K562 (cell line): ENCODE measurements around the gene JPT2. TPM values are rescaled to one million over a fixed set of nuclear protein-coding genes. Genes with fewer than 3 reads are reported as not detected.

Experiments
- ASH1L ChIP-seq: fragments of 450-650 bp; IDR thresholded peaks from 2 replicates; pipeline ENCODE4 v1.6.1; 2018; ENCODE audit warnings: borderline replicate concordance, mild to moderate bottlenecking, low read depth; ENCODE audit not compliant: partially characterized antibody
- ATF7 ChIP-seq: fragments of 450-650 bp; IDR thresholded peaks from 2 replicates; pipeline ENCODE4 v1.7.1; 2014; ENCODE audit warnings: mild to moderate bottlenecking, moderate library complexity
- C11orf30 ChIP-seq: fragments of 450-650 bp; IDR thresholded peaks from 2 replicates; pipeline ENCODE4 v1.6.1; 2016; ENCODE audit warnings: low read depth, mild to moderate bottlenecking
- CHD2 ChIP-seq: IDR thresholded peaks from 2 replicates; pipeline ENCODE4 v1.6.1; 2011; ENCODE audit warnings: low read depth, low read length
- HDGF ChIP-seq: fragments of 450-650 bp; IDR thresholded peaks from 2 replicates; pipeline ENCODE4 v1.6.1; 2016
- ILF3 ChIP-seq: fragments of 450-650 bp; IDR thresholded peaks from 2 replicates; pipeline ENCODE4 v1.6.1; 2018; ENCODE audit warnings: antibody characterized with exemption, mild to moderate bottlenecking, moderate library complexity, borderline replicate concordance
- KAT8 ChIP-seq: fragments of 450-650 bp; IDR thresholded peaks from 2 replicates; pipeline ENCODE4 v1.6.1; 2016; ENCODE audit warnings: low read depth, mild to moderate bottlenecking
- KLF6 ChIP-seq: fragments of 250-450 bp; sonication (Bioruptor Pico); IDR thresholded peaks from 2 replicates; pipeline ENCODE4 v1.4.0; 2020; ENCODE audit warnings: mild to moderate bottlenecking, moderate library complexity, borderline replicate concordance
- MTA1 ChIP-seq: fragments of 450-650 bp; IDR thresholded peaks from 2 replicates; pipeline ENCODE4 v1.6.1; 2017; ENCODE audit warnings: borderline replicate concordance
- MTA3 ChIP-seq: fragments of 450-650 bp; formaldehyde crosslinking; IDR thresholded peaks from 2 replicates; pipeline ENCODE4 v1.6.1; 2017; ENCODE audit warnings: mild to moderate bottlenecking, borderline replicate concordance
- PCBP1 ChIP-seq: fragments of 200-400 bp; formaldehyde crosslinking; IDR thresholded peaks from 2 replicates; pipeline ENCODE4 v1.6.1; 2018; ENCODE audit warnings: mild to moderate bottlenecking, low read depth, low read length; ENCODE audit not compliant: poor library complexity, severe bottlenecking
- PCBP2 ChIP-seq: fragments of 200-400 bp; formaldehyde crosslinking; IDR thresholded peaks from 2 replicates; pipeline ENCODE4 v1.6.1; 2018; ENCODE audit warnings: low read length, low read depth, mild to moderate bottlenecking, moderate library complexity; ENCODE audit not compliant: poor library complexity, severe bottlenecking
- PHB2 ChIP-seq: fragments of 450-650 bp; IDR thresholded peaks from 2 replicates; pipeline ENCODE4 v1.6.1; 2017; ENCODE audit warnings: low read depth
- PRPF4 ChIP-seq: fragments of 200-400 bp; formaldehyde crosslinking; IDR thresholded peaks from one replicate; pipeline ENCODE4 v1.6.1; 2017; ENCODE audit warnings: low read length, low read depth, mild to moderate bottlenecking; ENCODE audit not compliant: insufficient read depth, poor library complexity, severe bottlenecking
- RBM39 ChIP-seq: fragments of 200-400 bp; formaldehyde crosslinking; optimal IDR thresholded peaks from 2 replicates; pipeline ENCODE3; 2018; ENCODE audit warnings: low read depth, low read length
- RNF2 ChIP-seq: sonication (generic); IDR thresholded peaks from 2 replicates; pipeline ENCODE4 v1.6.1; 2016
- STAG1 ChIP-seq: sonication (generic); formaldehyde crosslinking; IDR thresholded peaks from 2 replicates; pipeline ENCODE4 v1.5.0; 2020; ENCODE audit warnings: missing genetic modification reagents, borderline replicate concordance
- WHSC1 ChIP-seq: IDR thresholded peaks from one replicate; pipeline ENCODE4 v1.6.1; 2012; ENCODE audit warnings: low read length, control low read depth, inconsistent platforms
- ZNF24 ChIP-seq: fragments of 450-650 bp; IDR thresholded peaks from 2 replicates; pipeline ENCODE4 v1.6.1; 2016
- ZNF717 ChIP-seq: fragments of 250-450 bp; sonication (Bioruptor Pico); IDR thresholded peaks from 2 replicates; pipeline ENCODE4 v1.5.0; 2021
- polyA plus RNA-seq, 8 experiments: library from polyadenylated mRNA; depleted of rRNA in 4 of 8; stranded (reverse) in 5 of 8; unstranded in 3 of 8; fragments of >200 nt; fragmentation: Nextera tagmentation in 2 of 8; fragmentation: Illumina TruSeq in 1 of 8; extraction: Ambion mirVana in 2 of 8; extraction: Trizol in 1 of 8; gene quantifications; 2 replicates each; pipeline versions ENCODE4 v1.2.1 to v1.2.3, GENCODE V29; 2011 to 2014; ENCODE audit warnings: inconsistent platforms in 1 of 8, missing spikeins in 1 of 8
- total RNA-seq, 7 experiments: library from RNA; depleted of rRNA in 6 of 7; stranded (reverse); fragments of >200 nt in 6 of 7; fragmentation: Illumina TruSeq in 2 of 7; extraction: Trizol in 2 of 7; gene quantifications; 2 replicates each; pipeline versions ENCODE4 v1.2.1 to v1.2.3, GENCODE V29; 2011 to 2021; ENCODE audit warnings: low replicate concordance in 1 of 7
- TF ChIP-seq, protein P1 (sequence below): fragments of 200-600 bp; sonication (generic); IDR thresholded peaks from one replicate; pipeline ENCODE4 v1.6.1; 2012; ENCODE audit warnings: mild to moderate bottlenecking, low read depth, low read length, inconsistent platforms

Gene JPT2
- total and polyA plus RNA-seq, 9 of the 15 experiments (the other 6 are each of a cell fraction or from before 2014, with no cell fraction given), result 25.5 to 133 (median 106) TPM

DNA sequence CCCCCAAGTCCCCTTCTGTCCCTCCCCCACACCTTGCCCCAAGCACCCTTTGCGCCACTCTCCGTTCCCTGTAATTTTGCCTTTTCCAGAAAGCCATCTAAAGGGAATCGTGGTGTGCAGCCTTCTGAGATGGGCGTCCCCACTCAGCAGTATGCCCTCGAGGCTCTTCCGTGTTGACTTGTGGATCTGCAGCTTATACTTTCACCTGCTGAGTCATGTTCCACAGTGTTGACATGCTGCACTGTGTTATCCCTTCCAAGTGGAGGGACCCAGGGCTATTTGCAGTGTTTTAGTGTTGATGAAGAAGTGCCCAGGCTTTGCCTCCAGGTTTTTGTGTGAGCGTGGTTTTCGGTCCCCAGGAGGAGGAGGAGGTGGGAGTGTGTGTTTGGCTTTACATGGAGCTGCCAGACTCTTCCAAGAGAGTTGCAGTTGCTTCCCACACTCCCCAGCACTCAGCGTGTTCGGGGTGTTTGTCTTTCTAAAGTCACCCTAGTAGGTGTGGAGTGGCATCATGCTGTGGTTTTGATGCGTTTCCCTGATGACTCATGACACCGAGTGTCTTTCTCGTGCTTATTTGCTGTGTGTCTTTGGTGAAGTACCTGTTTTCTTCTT is 32.1 kb upstream of the JPT2 start (continued):
- TF ChIP-seq, protein P1, sequence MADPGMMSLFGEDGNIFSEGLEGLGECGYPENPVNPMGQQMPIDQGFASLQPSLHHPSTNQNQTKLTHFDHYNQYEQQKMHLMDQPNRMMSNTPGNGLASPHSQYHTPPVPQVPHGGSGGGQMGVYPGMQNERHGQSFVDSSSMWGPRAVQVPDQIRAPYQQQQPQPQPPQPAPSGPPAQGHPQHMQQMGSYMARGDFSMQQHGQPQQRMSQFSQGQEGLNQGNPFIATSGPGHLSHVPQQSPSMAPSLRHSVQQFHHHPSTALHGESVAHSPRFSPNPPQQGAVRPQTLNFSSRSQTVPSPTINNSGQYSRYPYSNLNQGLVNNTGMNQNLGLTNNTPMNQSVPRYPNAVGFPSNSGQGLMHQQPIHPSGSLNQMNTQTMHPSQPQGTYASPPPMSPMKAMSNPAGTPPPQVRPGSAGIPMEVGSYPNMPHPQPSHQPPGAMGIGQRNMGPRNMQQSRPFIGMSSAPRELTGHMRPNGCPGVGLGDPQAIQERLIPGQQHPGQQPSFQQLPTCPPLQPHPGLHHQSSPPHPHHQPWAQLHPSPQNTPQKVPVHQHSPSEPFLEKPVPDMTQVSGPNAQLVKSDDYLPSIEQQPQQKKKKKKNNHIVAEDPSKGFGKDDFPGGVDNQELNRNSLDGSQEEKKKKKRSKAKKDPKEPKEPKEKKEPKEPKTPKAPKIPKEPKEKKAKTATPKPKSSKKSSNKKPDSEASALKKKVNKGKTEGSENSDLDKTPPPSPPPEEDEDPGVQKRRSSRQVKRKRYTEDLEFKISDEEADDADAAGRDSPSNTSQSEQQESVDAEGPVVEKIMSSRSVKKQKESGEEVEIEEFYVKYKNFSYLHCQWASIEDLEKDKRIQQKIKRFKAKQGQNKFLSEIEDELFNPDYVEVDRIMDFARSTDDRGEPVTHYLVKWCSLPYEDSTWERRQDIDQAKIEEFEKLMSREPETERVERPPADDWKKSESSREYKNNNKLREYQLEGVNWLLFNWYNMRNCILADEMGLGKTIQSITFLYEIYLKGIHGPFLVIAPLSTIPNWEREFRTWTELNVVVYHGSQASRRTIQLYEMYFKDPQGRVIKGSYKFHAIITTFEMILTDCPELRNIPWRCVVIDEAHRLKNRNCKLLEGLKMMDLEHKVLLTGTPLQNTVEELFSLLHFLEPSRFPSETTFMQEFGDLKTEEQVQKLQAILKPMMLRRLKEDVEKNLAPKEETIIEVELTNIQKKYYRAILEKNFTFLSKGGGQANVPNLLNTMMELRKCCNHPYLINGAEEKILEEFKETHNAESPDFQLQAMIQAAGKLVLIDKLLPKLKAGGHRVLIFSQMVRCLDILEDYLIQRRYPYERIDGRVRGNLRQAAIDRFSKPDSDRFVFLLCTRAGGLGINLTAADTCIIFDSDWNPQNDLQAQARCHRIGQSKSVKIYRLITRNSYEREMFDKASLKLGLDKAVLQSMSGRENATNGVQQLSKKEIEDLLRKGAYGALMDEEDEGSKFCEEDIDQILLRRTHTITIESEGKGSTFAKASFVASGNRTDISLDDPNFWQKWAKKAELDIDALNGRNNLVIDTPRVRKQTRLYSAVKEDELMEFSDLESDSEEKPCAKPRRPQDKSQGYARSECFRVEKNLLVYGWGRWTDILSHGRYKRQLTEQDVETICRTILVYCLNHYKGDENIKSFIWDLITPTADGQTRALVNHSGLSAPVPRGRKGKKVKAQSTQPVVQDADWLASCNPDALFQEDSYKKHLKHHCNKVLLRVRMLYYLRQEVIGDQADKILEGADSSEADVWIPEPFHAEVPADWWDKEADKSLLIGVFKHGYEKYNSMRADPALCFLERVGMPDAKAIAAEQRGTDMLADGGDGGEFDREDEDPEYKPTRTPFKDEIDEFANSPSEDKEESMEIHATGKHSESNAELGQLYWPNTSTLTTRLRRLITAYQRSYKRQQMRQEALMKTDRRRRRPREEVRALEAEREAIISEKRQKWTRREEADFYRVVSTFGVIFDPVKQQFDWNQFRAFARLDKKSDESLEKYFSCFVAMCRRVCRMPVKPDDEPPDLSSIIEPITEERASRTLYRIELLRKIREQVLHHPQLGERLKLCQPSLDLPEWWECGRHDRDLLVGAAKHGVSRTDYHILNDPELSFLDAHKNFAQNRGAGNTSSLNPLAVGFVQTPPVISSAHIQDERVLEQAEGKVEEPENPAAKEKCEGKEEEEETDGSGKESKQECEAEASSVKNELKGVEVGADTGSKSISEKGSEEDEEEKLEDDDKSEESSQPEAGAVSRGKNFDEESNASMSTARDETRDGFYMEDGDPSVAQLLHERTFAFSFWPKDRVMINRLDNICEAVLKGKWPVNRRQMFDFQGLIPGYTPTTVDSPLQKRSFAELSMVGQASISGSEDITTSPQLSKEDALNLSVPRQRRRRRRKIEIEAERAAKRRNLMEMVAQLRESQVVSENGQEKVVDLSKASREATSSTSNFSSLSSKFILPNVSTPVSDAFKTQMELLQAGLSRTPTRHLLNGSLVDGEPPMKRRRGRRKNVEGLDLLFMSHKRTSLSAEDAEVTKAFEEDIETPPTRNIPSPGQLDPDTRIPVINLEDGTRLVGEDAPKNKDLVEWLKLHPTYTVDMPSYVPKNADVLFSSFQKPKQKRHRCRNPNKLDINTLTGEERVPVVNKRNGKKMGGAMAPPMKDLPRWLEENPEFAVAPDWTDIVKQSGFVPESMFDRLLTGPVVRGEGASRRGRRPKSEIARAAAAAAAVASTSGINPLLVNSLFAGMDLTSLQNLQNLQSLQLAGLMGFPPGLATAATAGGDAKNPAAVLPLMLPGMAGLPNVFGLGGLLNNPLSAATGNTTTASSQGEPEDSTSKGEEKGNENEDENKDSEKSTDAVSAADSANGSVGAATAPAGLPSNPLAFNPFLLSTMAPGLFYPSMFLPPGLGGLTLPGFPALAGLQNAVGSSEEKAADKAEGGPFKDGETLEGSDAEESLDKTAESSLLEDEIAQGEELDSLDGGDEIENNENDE, result no peak
- TF ChIP-seq KAT8, result no peak
- TF ChIP-seq ZNF717 (CRISPR knock-in tag), result no peak
- peak; percentile 93 for TF ChIP-seq C11orf30
- TF ChIP-seq ASH1L, result no peak
- no peak for TF ChIP-seq WHSC1
- no peak for TF ChIP-seq PHB2
- TF ChIP-seq KLF6 (CRISPR knock-in tag), result no peak
- no peak for TF ChIP-seq HDGF
- no peak for TF ChIP-seq PCBP2
- TF ChIP-seq RBM39, result no peak
- no peak for TF ChIP-seq PRPF4
- TF ChIP-seq ZNF24, result no peak
- TF ChIP-seq STAG1 (CRISPR knock-in tag), result no peak
- 0 out of 2 replicates have a peak, but pooled peaks have one; percentile 18 for TF ChIP-seq MTA3
- 0 out of 2 replicates have a peak, but pooled peaks have one; percentile 33 for TF ChIP-seq ATF7
- TF ChIP-seq MTA1, result 0 out of 2 replicates have a peak, but pooled peaks have one; percentile 54
- TF ChIP-seq RNF2, result no peak
- no peak for TF ChIP-seq ILF3
- TF ChIP-seq CHD2, result no peak
- TF ChIP-seq PCBP1, result no peak
